SJCRH30 (cell line): Measurements from ENCODE around the gene SMYD3. TPM values are rescaled to one million over a fixed set of nuclear protein-coding genes. Genes with fewer than 3 reads are reported as not detected.

Experiments used
- DNase-seq, 2 experiments: peaks; one replicate each; pipeline ENCODE4 v3.0.0-alpha.2; 2015 to 2020
- H3K27ac ChIP-seq: fragments of 250-450 bp; sonication (Bioruptor Pico); 2 replicates; pipeline ENCODE4 v1.5.1; 2020; ENCODE audit warnings: mild to moderate bottlenecking, moderate library complexity
- H3K27me3 ChIP-seq: fragments of 250-450 bp; sonication (Bioruptor Pico); 2 replicates; pipeline ENCODE4 v1.5.1; 2020; ENCODE audit warnings: mild to moderate bottlenecking, moderate library complexity
- H3K36me3 ChIP-seq: fragments of 250-450 bp; sonication (Bioruptor Pico); 2 replicates; pipeline ENCODE4 v1.5.1; 2020; ENCODE audit warnings: mild to moderate bottlenecking, moderate library complexity
- H3K4me1 ChIP-seq: fragments of 250-450 bp; sonication (Bioruptor Pico); 2 replicates; pipeline ENCODE4 v1.5.1; 2020; ENCODE audit warnings: mild to moderate bottlenecking, moderate library complexity
- H3K4me3 ChIP-seq: fragments of 250-450 bp; sonication (Bioruptor Pico); 2 replicates; pipeline ENCODE4 v1.5.1; 2020; ENCODE audit warnings: mild to moderate bottlenecking, moderate library complexity
- H3K9me3 ChIP-seq: fragments of 250-450 bp; sonication (Bioruptor Pico); replicated peaks from 2 replicates; pipeline ENCODE4 v1.5.1; 2020; ENCODE audit warnings: mild to moderate bottlenecking, moderate library complexity
- total RNA-seq: library from RNA; depleted of rRNA; stranded (reverse); fragments of >200 nt; shearing (Covaris generic); gene quantifications from 2 replicates; pipeline ENCODE4 v1.2.3, GENCODE V29; 2014

Gene SMYD3
- total RNA-seq, 1 experiment from 2014 or later = 18.1 TPM

- H3K27me3 ChIP-seq = no peaks in the 10 kb centered on the region
- no peak overlapping the region for H3K4me3 ChIP-seq
- H3K36me3 ChIP-seq = no peaks in the 10 kb centered on the region
- no peak for DNase-seq
- no peak overlapping the region for H3K27ac ChIP-seq
- H3K4me1 ChIP-seq = no peaks in the 10 kb centered on the region
- no peaks in the 10 kb centered on the region for H3K9me3 ChIP-seq
Measured at GRCh38 chr1:246165826-246166709, 341.0 kb downstream of the SMYD3 start.

- no peak for DNase-seq
- Histone ChIP-seq H3K9me3 (no peaks in the 10 kb centered on the region), H3K36me3 (no peaks in the 10 kb centered on the region), H3K27ac (no peak overlapping the region), H3K4me1 (no peaks in the 10 kb centered on the region), H3K4me3 (no peak overlapping the region), H3K27me3 (no peaks in the 10 kb centered on the region)
Measured at GRCh38 chr1:246164764-246165163, 342.3 kb downstream of the SMYD3 start.

- Histone ChIP-seq H3K4me3 (no peak overlapping the region), H3K27ac (no peak overlapping the region), H3K9me3 (no peaks in the 10 kb centered on the region), H3K4me1 (no peaks in the 10 kb centered on the region), H3K27me3 (no peaks in the 10 kb centered on the region), H3K36me3 (no peaks in the 10 kb centered on the region)
- DNase-seq = no peak
Measured at GRCh38 chr1:246162560-246162959, 344.5 kb downstream of the SMYD3 start.

GRCh38 chr1:246161626-246162025 is 345.5 kb downstream of the SMYD3 start:
- Histone ChIP-seq H3K36me3 (no peaks in the 10 kb centered on the region), H3K27ac (no peak overlapping the region), H3K27me3 (no peaks in the 10 kb centered on the region), H3K9me3 (no peaks in the 10 kb centered on the region), H3K4me1 (no peaks in the 10 kb centered on the region), H3K4me3 (no peak overlapping the region)
- DNase-seq = no peak

GRCh38 chr1:246160905-246161304 is 346.2 kb downstream of the SMYD3 start:
- Histone ChIP-seq H3K9me3 (no peaks in the 10 kb centered on the region), H3K27ac (no peak overlapping the region), H3K4me3 (no peak overlapping the region), H3K27me3 (no peaks in the 10 kb centered on the region), H3K4me1 (no peaks in the 10 kb centered on the region), H3K36me3 (no peaks in the 10 kb centered on the region)
- no peak for DNase-seq

- Histone ChIP-seq H3K4me1 (no peaks in the 10 kb centered on the region), H3K9me3 (no peaks in the 10 kb centered on the region), H3K27ac (no peak overlapping the region), H3K27me3 (no peaks in the 10 kb centered on the region), H3K4me3 (no peak overlapping the region), H3K36me3 (no peaks in the 10 kb centered on the region)
- no peak for DNase-seq
Measured at GRCh38 chr1:246160374-246160773, 346.7 kb downstream of the SMYD3 start.

- Histone ChIP-seq H3K36me3 (no peaks in the 10 kb centered on the region), H3K27me3 (no peaks in the 10 kb centered on the region), H3K27ac (no peak overlapping the region), H3K4me1 (no peaks in the 10 kb centered on the region), H3K9me3 (no peaks in the 10 kb centered on the region), H3K4me3 (no peak overlapping the region)
- DNase-seq = no peak
Measured at GRCh38 chr1:246159279-246160227, 347.5 kb downstream of the SMYD3 start.

GRCh38 chr1:246158131-246158530 is 348.9 kb downstream of the SMYD3 start:
- Histone ChIP-seq H3K9me3 (no peaks in the 10 kb centered on the region), H3K4me3 (no peak overlapping the region), H3K27ac (no peak overlapping the region), H3K36me3 (no peaks in the 10 kb centered on the region), H3K27me3 (no peaks in the 10 kb centered on the region), H3K4me1 (no peaks in the 10 kb centered on the region)
- DNase-seq = no peak

GRCh38 chr1:246157516-246157915 is 349.6 kb downstream of the SMYD3 start:
- Histone ChIP-seq H3K4me3 (no peak overlapping the region), H3K9me3 (no peaks in the 10 kb centered on the region), H3K27ac (no peak overlapping the region), H3K4me1 (no peaks in the 10 kb centered on the region), H3K27me3 (no peaks in the 10 kb centered on the region), H3K36me3 (no peaks in the 10 kb centered on the region)
- DNase-seq = no peak

- H3K9me3 ChIP-seq = no peaks in the 10 kb centered on the region
- H3K4me3 ChIP-seq = no peak overlapping the region
- DNase-seq = no peak
- H3K36me3 ChIP-seq = no peaks in the 10 kb centered on the region
- H3K27ac ChIP-seq = no peak overlapping the region
- H3K27me3 ChIP-seq = no peaks in the 10 kb centered on the region
- no peaks in the 10 kb centered on the region for H3K4me1 ChIP-seq
Measured at GRCh38 chr1:246156847-246157246, 350.2 kb downstream of the SMYD3 start.

GRCh38 chr1:246155923-246156322 is 351.2 kb downstream of the SMYD3 start:
- Histone ChIP-seq H3K27me3 (no peaks in the 10 kb centered on the region), H3K36me3 (no peaks in the 10 kb centered on the region), H3K4me1 (no peaks in the 10 kb centered on the region), H3K9me3 (no peaks in the 10 kb centered on the region), H3K4me3 (no peak overlapping the region), H3K27ac (no peak overlapping the region)
- no peak for DNase-seq

GRCh38 chr1:246153796-246154212 is 353.3 kb downstream of the SMYD3 start:
- H3K4me3 ChIP-seq = no peak overlapping the region
- DNase-seq = no peak
- no peak overlapping the region for H3K27ac ChIP-seq
- no peaks in the 10 kb centered on the region for H3K27me3 ChIP-seq
- no peaks in the 10 kb centered on the region for H3K4me1 ChIP-seq
- H3K9me3 ChIP-seq = no peaks in the 10 kb centered on the region
- H3K36me3 ChIP-seq = no peaks in the 10 kb centered on the region

GRCh38 chr1:246152986-246153431 is 354.1 kb downstream of the SMYD3 start:
- Histone ChIP-seq H3K4me3 (no peak overlapping the region), H3K27me3 (no peaks in the 10 kb centered on the region), H3K27ac (no peak overlapping the region), H3K4me1 (no peaks in the 10 kb centered on the region), H3K9me3 (no peaks in the 10 kb centered on the region), H3K36me3 (no peaks in the 10 kb centered on the region)
- no peak for DNase-seq

GRCh38 chr1:246151796-246152434 is 355.2 kb downstream of the SMYD3 start:
- no peak overlapping the region for H3K4me3 ChIP-seq

GRCh38 chr1:246149543-246149942 is 357.5 kb downstream of the SMYD3 start:
- Histone ChIP-seq H3K9me3 (no peaks in the 10 kb centered on the region), H3K4me3 (no peak overlapping the region), H3K27me3 (no peaks in the 10 kb centered on the region), H3K4me1 (no peaks in the 10 kb centered on the region), H3K36me3 (no peaks in the 10 kb centered on the region), H3K27ac (no peak overlapping the region)
- DNase-seq = no peak

More at GRCh38 chr1:246151796-246152434, 355.2 kb downstream of the SMYD3 start:
- Histone ChIP-seq H3K36me3 (no peaks in the 10 kb centered on the region), H3K4me1 (no peaks in the 10 kb centered on the region), H3K9me3 (no peaks in the 10 kb centered on the region), H3K27ac (no peak overlapping the region), H3K27me3 (no peaks in the 10 kb centered on the region)
- no peak for DNase-seq
